Motor neuron (in vitro differentiated cells): ENCODE results near the gene PLCB4. TPM values are rescaled to one million over a fixed set of nuclear protein-coding genes. Genes with fewer than 3 reads are reported as not detected.
A peak's percentile ranks its signal among the peaks of the same experiment; 100 is the strongest.

ENCODE experiments used
- ATAC-seq, 8 experiments: fragments of 200-7000 bp; cut with Tn5 transposase; replicated peaks in 6 of 8; 2 replicates each; pipeline ENCODE4 v1.8.0; 2021; ENCODE audit warnings: mild to moderate bottlenecking in 8 of 8, moderate library complexity in 8 of 8
- H3K27ac ChIP-seq, 2 donors: fragments of 250-450 bp; sonication (Bioruptor Pico); 2 replicates each; pipeline ENCODE4 v1.9.0; 2021; ENCODE audit warnings: antibody characterized with exemption in 2 of 2, mild to moderate bottlenecking in 2 of 2, moderate library complexity in 1 of 2
- H3K4me1 ChIP-seq, 2 donors: fragments of 250-450 bp; sonication (Bioruptor Pico); replicated peaks in 1 of 2; 2 replicates each; pipeline ENCODE4 v1.6.1; 2021; ENCODE audit warnings: antibody characterized with exemption in 2 of 2, mild to moderate bottlenecking in 2 of 2, moderate library complexity in 1 of 2
- H3K4me3 ChIP-seq, 5 donors: fragments of 250-450 bp; sonication (Bioruptor Pico); 2 replicates each; pipeline ENCODE4 v1.9.0; 2021; ENCODE audit warnings: antibody characterized with exemption in 5 of 5, mild to moderate bottlenecking in 5 of 5, moderate library complexity in 4 of 5
- WGBS, 10 experiments: fragments of 450-650 bp; shearing (Covaris generic); methylation state at CpG; one replicate each; pipeline ENCODE4 v1.0.0; 2022; 5-methylcytosine and 5-hydroxymethylcytosine counted together
- in situ Hi-C, 9 experiments: fragments of 400-800 bp; cut with MboI; loops; one replicate each; pipeline ENCODE4 v1.15.0; 2021; ENCODE audit warnings: low sequenced_read_pairs in 9 of 9, low pct_unique_long_range_greater_than_20kb in 2 of 9; ENCODE audit not compliant: unreplicated experiment in 9 of 9
- total RNA-seq, 8 experiments: library from RNA; unstranded; fragments of 300-600 nt; gene quantifications; 2 replicates each; pipeline versions ENCODE4 v1.2.3 to v1.2.4, GENCODE V29; 2022

Gene PLCB4
- total RNA-seq, 8 experiments from 2014 or later: 4.4 to 27.2 (median 16.2) TPM

GRCh38 chr20:9137001-9137400 lies 68.1 kb downstream of the PLCB4 start:
- Histone ChIP-seq H3K4me3 (no peak overlapping the region), H3K4me1 (no peaks in the 10 kb centered on the region), H3K27ac (no peak overlapping the region)
- ATAC-seq: no peak
- 0 to 100% (median 80%) methylated on average over 1 to 7 of the region's 7 CpGs; no CpG with 5 or more reads in 1 of the 10 experiments for WGBS, 10 experiments
- in situ Hi-C loops: no loop called here

- 69 to 100% (median 75%) methylated on average over 1 to 3 of the region's 3 CpGs; no CpG with 5 or more reads in 6 of the 10 experiments for WGBS, 10 experiments
- Histone ChIP-seq H3K4me1 (no peaks in the 10 kb centered on the region), H3K27ac (no peak overlapping the region), H3K4me3 (no peak overlapping the region)
- ATAC-seq: peak in 1 of 8 experiments; percentile 48
- in situ Hi-C loops: no loop called here
Observed at GRCh38 chr20:9139106-9139833, 70.4 kb downstream of the PLCB4 start.

GRCh38 chr20:9140162-9140760 lies 71.4 kb downstream of the PLCB4 start:
- Histone ChIP-seq H3K27ac (no peak overlapping the region), H3K4me3 (no peak overlapping the region), H3K4me1 (no peaks in the 10 kb centered on the region)
- WGBS, 10 experiments: 76 to 100% (median 91%) methylated on average over 1 to 6 of the region's 8 CpGs
- in situ Hi-C loops: no loop called here
- ATAC-seq: no peak

- no peak overlapping the region for H3K27ac ChIP-seq
- no peaks in the 10 kb centered on the region for H3K4me1 ChIP-seq
- no peak overlapping the region for H3K4me3 ChIP-seq
- 78 to 100% (median 100%) methylated on average over 1 of the region's 1 CpG; no CpG with 5 or more reads in 2 of the 10 experiments for WGBS, 10 experiments
- in situ Hi-C loops: no loop called here
- ATAC-seq: no peak
Observed at GRCh38 chr20:9141070-9141469, 72.2 kb downstream of the PLCB4 start.

- Histone ChIP-seq H3K4me1 (no peaks in the 10 kb centered on the region), H3K27ac (no peak overlapping the region), H3K4me3 (no peak overlapping the region)
- no peak for ATAC-seq
- in situ Hi-C loops: no loop called here
Observed at GRCh38 chr20:9141921-9142320, 73.0 kb downstream of the PLCB4 start.

- in situ Hi-C loops: no loop called here
- no peak for ATAC-seq
- no peak overlapping the region for H3K27ac ChIP-seq
- no peaks in the 10 kb centered on the region for H3K4me1 ChIP-seq
- H3K4me3 ChIP-seq: no peak overlapping the region
- WGBS, 10 experiments: 80 to 100% (median 92%) methylated on average over 1 to 3 of the region's 3 CpGs; no CpG with 5 or more reads in 2 of the 10 experiments
Observed at GRCh38 chr20:9142809-9143208, 73.9 kb downstream of the PLCB4 start.

- Histone ChIP-seq H3K27ac (no peak overlapping the region), H3K4me3 (no peak overlapping the region), H3K4me1 (no peaks in the 10 kb centered on the region)
- in situ Hi-C loops: no loop called here
- WGBS, 10 experiments: 33 to 100% (median 96%) methylated on average over 1 of the region's 1 CpG; no CpG with 5 or more reads in 2 of the 10 experiments
- ATAC-seq: no peak
Observed at GRCh38 chr20:9143926-9144325, 75.0 kb downstream of the PLCB4 start.

- H3K27ac ChIP-seq: no peak overlapping the region
- ATAC-seq: no peak
- 0 to 100% (median 34%) methylated on average over 1 to 2 of the region's 2 CpGs; no CpG with 5 or more reads in 6 of the 10 experiments for WGBS, 10 experiments
- H3K4me1 ChIP-seq: no peaks in the 10 kb centered on the region
- no peak overlapping the region for H3K4me3 ChIP-seq
- in situ Hi-C loops: no loop called here
Observed at GRCh38 chr20:9144643-9145042, 75.8 kb downstream of the PLCB4 start.

- in situ Hi-C loops: no loop called here
- no peak for ATAC-seq
Observed at GRCh38 chr20:9145142-9145541, 76.3 kb downstream of the PLCB4 start.

GRCh38 chr20:9146649-9147048 lies 77.8 kb downstream of the PLCB4 start:
- 50 to 100% (median 100%) methylated on average over 1 to 2 of the region's 2 CpGs; no CpG with 5 or more reads in 1 of the 10 experiments for WGBS, 10 experiments
- ATAC-seq: no peak

More at GRCh38 chr20:9145142-9145541, 76.3 kb downstream of the PLCB4 start:
- Histone ChIP-seq H3K4me1 (no peaks in the 10 kb centered on the region), H3K4me3 (no peak overlapping the region), H3K27ac (no peak overlapping the region)

GRCh38 chr20:9147547-9148024 lies 78.7 kb downstream of the PLCB4 start:
- in situ Hi-C loops: no loop called here
- 90 to 100% (median 96%) methylated on average over 1 to 2 of the region's 2 CpGs; no CpG with 5 or more reads in 6 of the 10 experiments for WGBS, 10 experiments
- H3K4me1 ChIP-seq: no peaks in the 10 kb centered on the region
- H3K4me3 ChIP-seq: no peak overlapping the region
- ATAC-seq: peak in 7 of 8 experiments; percentile 70 to 99 (median 80)
- H3K27ac ChIP-seq: no peak overlapping the region

More at GRCh38 chr20:9146649-9147048, 77.8 kb downstream of the PLCB4 start:
- H3K4me1 ChIP-seq: no peaks in the 10 kb centered on the region
- in situ Hi-C loops: no loop called here
- no peak overlapping the region for H3K4me3 ChIP-seq
- no peak overlapping the region for H3K27ac ChIP-seq

GRCh38 chr20:9148291-9148690 lies 79.4 kb downstream of the PLCB4 start:
- in situ Hi-C loops: no loop called here
- H3K4me3 ChIP-seq: no peak overlapping the region
- WGBS, 10 experiments: 77 to 100% (median 90%) methylated on average over 1 to 3 of the region's 3 CpGs; no CpG with 5 or more reads in 1 of the 10 experiments
- H3K4me1 ChIP-seq: no peaks in the 10 kb centered on the region
- H3K27ac ChIP-seq: no peak overlapping the region
- ATAC-seq: no peak

- no peak for ATAC-seq
- in situ Hi-C loops: no loop called here
- no peaks in the 10 kb centered on the region for H3K4me1 ChIP-seq
- no peak overlapping the region for H3K27ac ChIP-seq
- no peak overlapping the region for H3K4me3 ChIP-seq
- 80 to 100% (median 100%) methylated on average over 1 to 3 of the region's 3 CpGs; no CpG with 5 or more reads in 2 of the 10 experiments for WGBS, 10 experiments
Observed at GRCh38 chr20:9149087-9149486, 80.2 kb downstream of the PLCB4 start.
